HCT116 (cell line): ENCODE data around the gene NR2F1-AS1. TPM values are rescaled to one million over a fixed set of nuclear protein-coding genes. Genes with fewer than 3 reads are reported as not detected.

Source experiments
- ATAC-seq: fragments of 200-7000 bp; cut with Tn5 transposase; 2 replicates; pipeline ENCODE4 v1.9.1; 2020; ENCODE audit warnings: mild to moderate bottlenecking, moderate library complexity
- BruUV-seq: library from RNA; stranded (reverse); fragments of 400-500 nt; replicated peaks from 2 replicates; lab custom pipeline; 2021; lab: Mats Ljungman, UMichigan
- CTCF ChIA-PET: fragments of 300-600 bp; sonication (Branson Sonifier 250); formaldehyde crosslinking; loops from one replicate; lab custom pipeline; 2021; ENCODE audit warnings: antibody characterized with exemption; lab: Charles Lee
- POLR2A ChIA-PET: fragments of 300-600, 350-600 bp; sonication (Branson Sonifier 250); formaldehyde crosslinking; loops from one replicate; lab custom pipeline; 2021; ENCODE audit warnings: antibody characterized with exemption; lab: Charles Lee
- RAD21 ChIA-PET, 2 experiments: fragments of 300-600 bp; sonication (Branson Sonifier 250); formaldehyde crosslinking; loops; one replicate each; lab custom pipeline; 2023; ENCODE audit warnings: low total read pairs in 2 of 2; ENCODE audit not compliant: uncharacterized antibody in 2 of 2, unreplicated experiment in 2 of 2, low non-redundant PET in 1 of 2; lab: Charles Lee
- DNase-seq: peaks from one replicate; pipeline ENCODE4 v3.0.0-alpha.2; 2010; ENCODE audit warnings: low read depth, low spot score
- H2AFZ ChIP-seq: fragments of 200-600 bp; shearing (Covaris generic), sonication (generic); 2 replicates; pipeline ENCODE4 v1.6.1; 2017; ENCODE audit warnings: low read depth, mixed run types, mixed read lengths, antibody characterized with exemption, low read length; ENCODE audit not compliant: poor library complexity, severe bottlenecking
- H3K27ac ChIP-seq: 2 replicates; pipeline ENCODE4 v1.5.1; 2012; ENCODE audit warnings: low read depth, low read length
- H3K27me3 ChIP-seq: fragments of 200-600 bp; sonication (generic); 2 replicates; pipeline ENCODE4 v1.6.1; 2016; ENCODE audit warnings: mixed run types, low read length, mixed read lengths; ENCODE audit not compliant: insufficient read depth
- H3K36me3 ChIP-seq, 2 experiments: fragments of 200-500 bp in 1 of 2; fragments of 200-600 bp in 1 of 2; sonication (Bioruptor generic) in 1 of 2; sonication (generic) in 1 of 2; 2 replicates each; pipeline versions ENCODE4 v1.5.1 to v1.6.1; 2014 to 2016; ENCODE audit warnings: low read length in 2 of 2, inconsistent platforms in 1 of 2, mixed read lengths in 1 of 2, mixed run types in 1 of 2; ENCODE audit not compliant: insufficient read depth in 2 of 2, control insufficient read depth in 1 of 2
- H3K4me1 ChIP-seq, 2 experiments: fragments of 200-600 bp in 1 of 2; sonication (generic) in 1 of 2; 2 replicates each; pipeline versions ENCODE4 v1.5.1 to v1.6.1; 2012 to 2017; ENCODE audit warnings: low read length in 2 of 2, inconsistent platforms in 1 of 2, mild to moderate bottlenecking in 1 of 2, mixed read lengths in 1 of 2, mixed run types in 1 of 2, moderate library complexity in 1 of 2; ENCODE audit not compliant: insufficient read depth in 2 of 2, control insufficient read depth in 1 of 2
- H3K4me2 ChIP-seq: fragments of 200-600 bp; sonication (generic); 2 replicates; pipeline ENCODE4 v1.6.1; 2017; ENCODE audit warnings: mixed run types, low read length, mixed read lengths
- H3K4me3 ChIP-seq, 2 experiments: fragments of 200-600 bp in 1 of 2; sonication (generic) in 1 of 2; replicated peaks in 1 of 2; 2 replicates each; pipeline ENCODE4 v1.5.1; 2011 to 2016; ENCODE audit warnings: low read length in 2 of 2, control low read depth in 1 of 2, low read depth in 1 of 2, mild to moderate bottlenecking in 1 of 2, mixed read lengths in 1 of 2, mixed run types in 1 of 2
- H3K79me2 ChIP-seq: fragments of 200-600 bp; sonication (generic); 2 replicates; pipeline ENCODE4 v1.6.1; 2017; ENCODE audit warnings: mild to moderate bottlenecking, mixed run types, low read length, moderate library complexity, mixed read lengths; ENCODE audit not compliant: insufficient read depth
- H3K9ac ChIP-seq: fragments of 200-600 bp; sonication (generic); 2 replicates; pipeline ENCODE4 v1.6.1; 2016; ENCODE audit warnings: low read length, mixed read lengths
- H3K9me2 ChIP-seq: fragments of 200-600 bp; sonication (generic), shearing (Covaris generic); 2 replicates; pipeline ENCODE4 v1.6.1; 2017; ENCODE audit warnings: mixed run types, mild to moderate bottlenecking, moderate library complexity; ENCODE audit not compliant: insufficient read depth
- H3K9me3 ChIP-seq, 2 experiments: fragments of 200-500 bp in 1 of 2; fragments of 200-600 bp in 1 of 2; sonication (Bioruptor generic) in 1 of 2; sonication (generic) in 1 of 2; 2 replicates each; pipeline ENCODE4 v1.6.1; 2014 to 2017; ENCODE audit warnings: low read length in 2 of 2, mixed read lengths in 2 of 2, inconsistent platforms in 1 of 2, low read depth in 1 of 2, mild to moderate bottlenecking in 1 of 2, mixed run types in 1 of 2, moderate library complexity in 1 of 2; ENCODE audit not compliant: control insufficient read depth in 1 of 2, insufficient read depth in 1 of 2
- H4K20me1 ChIP-seq: fragments of 200-600 bp; sonication (generic), shearing (Covaris generic); 2 replicates; pipeline ENCODE4 v1.6.1; 2017; ENCODE audit warnings: mixed run types, mild to moderate bottlenecking, moderate library complexity; ENCODE audit not compliant: insufficient read depth
- ATF3 ChIP-seq: IDR thresholded peaks from 2 replicates; pipeline ENCODE4 v1.6.1; 2012
- CTCF ChIP-seq, 3 experiments: fragments of 200-600 bp in 1 of 3; sonication (generic) in 1 of 3; IDR thresholded peaks in 2 of 3; conservative IDR thresholded peaks in 1 of 3; 2 replicates each; pipeline ENCODE4 v1.5.1; 2012 to 2017; ENCODE audit warnings: low read depth in 2 of 3, low read length in 2 of 3, antibody characterized with exemption in 1 of 3, borderline replicate concordance in 1 of 3, control low read depth in 1 of 3, mild to moderate bottlenecking in 1 of 3, mixed read lengths in 1 of 3, mixed run types in 1 of 3, moderate library complexity in 1 of 3; ENCODE audit not compliant: insufficient read depth in 1 of 3
- ELF1 ChIP-seq: IDR thresholded peaks from 2 replicates; pipeline ENCODE4 v1.6.1; 2012; ENCODE audit warnings: low read depth, borderline replicate concordance
- FOSL1 ChIP-seq: IDR thresholded peaks from 2 replicates; pipeline ENCODE4 v1.6.1; 2012; ENCODE audit warnings: low read depth
- POLR2A ChIP-seq: IDR thresholded peaks from 2 replicates; pipeline ENCODE4 v1.7.0; 2011; ENCODE audit warnings: borderline replicate concordance; ENCODE audit not compliant: insufficient read depth, insufficient read length; ENCODE audit errors: extremely low read depth
- POLR2AphosphoS5 ChIP-seq: IDR thresholded peaks from 2 replicates; pipeline ENCODE4 v1.6.1; 2011; ENCODE audit warnings: mild to moderate bottlenecking, low read depth, low read length, moderate library complexity
- SRF ChIP-seq: IDR thresholded peaks from 2 replicates; pipeline ENCODE4 v1.6.1; 2012; ENCODE audit warnings: low read depth
- YY1 ChIP-seq: IDR thresholded peaks from 2 replicates; pipeline ENCODE4 v1.6.1; 2011; ENCODE audit warnings: low read length, low read depth, moderate library complexity, mild to moderate bottlenecking; ENCODE audit not compliant: insufficient replicate concordance; ENCODE audit errors: extremely low read depth
- ZFX ChIP-seq: fragments of 450-650 bp; IDR thresholded peaks from 2 replicates; pipeline ENCODE4 v1.6.1; 2017
- ZNF274 ChIP-seq: fragments of 200-500 bp; sonication (Bioruptor generic); IDR thresholded peaks from 2 replicates; pipeline ENCODE4 v1.6.1; 2014; ENCODE audit warnings: mild to moderate bottlenecking, low read depth, low read length, inconsistent platforms
- intact Hi-C: fragments of 100-400 bp; cut with micrococcal nuclease; formaldehyde crosslinking; loops from 2 replicates; pipeline ENCODE4 v1.10.0; 2022
- total RNA-seq: library from RNA; stranded (reverse); gene quantifications from one replicate; pipeline ENCODE4 v1.2.1, GENCODE V29; 2021; ENCODE audit not compliant: unreplicated experiment

NR2F1-AS1 gene
- total RNA-seq, 1 experiment from 2014 or later: 20.1 TPM

- ATAC-seq (0 out of 2 replicates have a peak, but pooled peaks have one; percentile 2), DNase-seq (no peak)
- BruUV-seq: no TSS peak
- Histone ChIP-seq H3K27me3 (no peaks in the 10 kb centered on the region), H3K36me3 (no peaks in the 10 kb centered on the region), H3K27ac (peak overlapping the region; percentile 75), H3K4me3 (no peak overlapping the region), H4K20me1 (no peaks in the 10 kb centered on the region), H3K9me3 (no peaks in the 10 kb centered on the region), H3K9me2 (no peaks in the 10 kb centered on the region), H3K4me1 (peaks cover 19 to 39% of the 10 kb centered on the region in 2 experiments), H3K9ac (no peak overlapping the region), H3K79me2 (no peaks in the 10 kb centered on the region), H3K4me2 (peak overlapping the region; percentile 80), H2AFZ (peak overlapping the region; percentile 88)
- POLR2A ChIA-PET: interaction anchor here (0.6 to 1.6 kb wide), 3 partner anchors 10 to 222 kb away, joined by 5 to 6 read pairs (median 5); partner anchors contain the start of gene NR2F1
- intact Hi-C loops: no loop called here
- RAD21 ChIA-PET: no interaction called here
- no peak for TF ChIP-seq ZFX
- TF ChIP-seq SRF: no peak
- no peak for TF ChIP-seq ELF1
- no peak for TF ChIP-seq ZNF274
- no peak for TF ChIP-seq YY1
- TF ChIP-seq ATF3: no peak
- TF ChIP-seq POLR2A: no peak
- no peak for TF ChIP-seq POLR2AphosphoS5
- CTCF ChIA-PET: no interaction called here
These were observed 220.5 kb downstream of the NR2F1-AS1 start for GRCh38 chr5:93360436-93361088.

GRCh38 chr5:93359960-93360305 lies 221.1 kb downstream of the NR2F1-AS1 start:
- H3K4me2 ChIP-seq: peak overlapping the region; percentile 80
- H3K36me3 ChIP-seq: no peaks in the 10 kb centered on the region
- intact Hi-C loops: loop anchor here (1.0 kb wide), 1 partner anchor 282 kb away; no protein-coding TSS in a partner anchor
- H3K4me1 ChIP-seq: peaks cover 19 to 39% of the 10 kb centered on the region in 2 experiments
- no peak overlapping the region for H3K9ac ChIP-seq
- TSS peak; percentile 92 for BruUV-seq
- H3K27me3 ChIP-seq: no peaks in the 10 kb centered on the region
- no peak for ATAC-seq
- peak; percentile 8; the same call in 1 of the 2 replicates for TF ChIP-seq FOSL1
- no peak for TF ChIP-seq CTCF (IDR thresholded peaks at IDR 0.05 in 2 of 3, conservative IDR thresholded peaks at IDR 0.05 in 1 of 3; ENCODE audit: borderline replicate concordance in 1 of 3, insufficient read depth in 1 of 3, low read depth in 2 of 3, low read length in 2 of 3)
- TF ChIP-seq, all 23 proteins: peak for 1
- ChIA-PET POLR2A (interaction anchor here (0.9 to 1.7 kb wide), 4 partner anchors 9 to 223 kb away, joined by 3 to 6 read pairs (median 4); partner anchors contain the start of gene NR2F1), CTCF (no interaction called here), RAD21 (no interaction called here)
- no peaks in the 10 kb centered on the region for H4K20me1 ChIP-seq
- no peaks in the 10 kb centered on the region for H3K79me2 ChIP-seq
- DNase-seq: no peak
- H2AFZ ChIP-seq: peak overlapping the region; percentile 88
- H3K9me2 ChIP-seq: no peaks in the 10 kb centered on the region
- H3K4me3 ChIP-seq: peak overlapping the region; percentile 33 to 52
- H3K27ac ChIP-seq: peak overlapping the region; percentile 75
- no peaks in the 10 kb centered on the region for H3K9me3 ChIP-seq
